KOPT-K1 (cell line): Measurements from ENCODE around the gene LRRC17.

Experiments used
- H3K27ac ChIP-seq: fragments of 200-600 bp; sonication (generic); 2 replicates; pipeline ENCODE4 v1.5.1; 2016; ENCODE audit warnings: antibody characterized with exemption, mild to moderate bottlenecking, low read depth, low read length; ENCODE audit not compliant: poor library complexity, severe bottlenecking
- H3K36me3 ChIP-seq: fragments of 200-600 bp; sonication (generic); 2 replicates; pipeline ENCODE4 v1.5.1; 2017; ENCODE audit warnings: antibody characterized with exemption, mild to moderate bottlenecking, low read length, moderate library complexity; ENCODE audit not compliant: insufficient read depth
- H3K9me3 ChIP-seq: fragments of 200-600 bp; sonication (generic); 2 replicates; pipeline ENCODE4 v1.5.1; 2017; ENCODE audit warnings: antibody characterized with exemption, low read length, mild to moderate bottlenecking; ENCODE audit not compliant: insufficient read depth, poor library complexity, severe bottlenecking

LRRC17 gene, protein sequence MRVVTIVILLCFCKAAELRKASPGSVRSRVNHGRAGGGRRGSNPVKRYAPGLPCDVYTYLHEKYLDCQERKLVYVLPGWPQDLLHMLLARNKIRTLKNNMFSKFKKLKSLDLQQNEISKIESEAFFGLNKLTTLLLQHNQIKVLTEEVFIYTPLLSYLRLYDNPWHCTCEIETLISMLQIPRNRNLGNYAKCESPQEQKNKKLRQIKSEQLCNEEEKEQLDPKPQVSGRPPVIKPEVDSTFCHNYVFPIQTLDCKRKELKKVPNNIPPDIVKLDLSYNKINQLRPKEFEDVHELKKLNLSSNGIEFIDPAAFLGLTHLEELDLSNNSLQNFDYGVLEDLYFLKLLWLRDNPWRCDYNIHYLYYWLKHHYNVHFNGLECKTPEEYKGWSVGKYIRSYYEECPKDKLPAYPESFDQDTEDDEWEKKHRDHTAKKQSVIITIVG

DNA sequence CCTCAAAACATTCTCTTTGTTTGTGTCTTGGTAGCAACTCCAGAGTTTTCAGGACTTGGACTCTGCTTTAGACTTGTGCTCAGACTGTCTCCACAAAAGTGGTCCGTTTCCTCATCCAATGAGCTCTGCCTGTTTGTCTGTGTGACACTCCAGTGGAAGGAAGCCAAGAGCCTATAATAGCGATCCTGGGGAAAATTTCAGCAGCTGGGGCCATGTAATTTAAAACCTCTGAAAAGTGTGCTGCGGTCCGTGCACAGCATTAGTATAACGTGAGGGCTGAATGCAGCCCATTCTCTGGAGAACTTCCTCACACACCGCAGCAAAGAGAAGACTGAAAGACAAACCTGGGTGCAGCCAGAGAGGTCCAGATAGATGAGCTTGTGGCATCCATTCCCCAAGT is at the start of gene LRRC17:
TSS of gene LRRC17 (plus strand) at position 259 of the 400 bp plus-strand sequence. CDS start 20,914 bp downstream, outside the sequence.
- Histone ChIP-seq H3K36me3 (no peaks in the 10 kb centered on the region), H3K27ac (no peak within 1 kb of the TSS), H3K9me3 (peaks cover 9% of the 10 kb centered on the region)

DNA sequence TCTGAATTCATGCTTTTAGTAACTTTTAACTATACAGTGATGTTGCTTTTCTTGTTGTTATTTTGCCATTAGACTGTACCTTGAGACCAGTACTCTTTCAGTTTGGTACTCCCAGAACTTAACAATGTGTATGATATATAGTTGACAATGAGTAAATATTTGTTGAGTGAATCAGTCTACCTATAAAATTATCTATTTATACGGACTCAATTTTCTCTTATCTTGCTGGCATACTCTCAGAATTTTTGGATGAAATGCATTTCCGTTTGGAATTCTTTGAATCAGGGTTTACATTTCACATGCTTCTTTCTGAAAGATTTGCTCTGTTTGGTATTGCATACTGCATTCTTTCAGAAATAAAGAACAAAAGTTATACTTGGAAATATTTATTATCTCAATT is 47.8 kb upstream of the LRRC17 start:
- Histone ChIP-seq H3K36me3 (no peaks in the 10 kb centered on the region), H3K27ac (no peak overlapping the region)

DNA sequence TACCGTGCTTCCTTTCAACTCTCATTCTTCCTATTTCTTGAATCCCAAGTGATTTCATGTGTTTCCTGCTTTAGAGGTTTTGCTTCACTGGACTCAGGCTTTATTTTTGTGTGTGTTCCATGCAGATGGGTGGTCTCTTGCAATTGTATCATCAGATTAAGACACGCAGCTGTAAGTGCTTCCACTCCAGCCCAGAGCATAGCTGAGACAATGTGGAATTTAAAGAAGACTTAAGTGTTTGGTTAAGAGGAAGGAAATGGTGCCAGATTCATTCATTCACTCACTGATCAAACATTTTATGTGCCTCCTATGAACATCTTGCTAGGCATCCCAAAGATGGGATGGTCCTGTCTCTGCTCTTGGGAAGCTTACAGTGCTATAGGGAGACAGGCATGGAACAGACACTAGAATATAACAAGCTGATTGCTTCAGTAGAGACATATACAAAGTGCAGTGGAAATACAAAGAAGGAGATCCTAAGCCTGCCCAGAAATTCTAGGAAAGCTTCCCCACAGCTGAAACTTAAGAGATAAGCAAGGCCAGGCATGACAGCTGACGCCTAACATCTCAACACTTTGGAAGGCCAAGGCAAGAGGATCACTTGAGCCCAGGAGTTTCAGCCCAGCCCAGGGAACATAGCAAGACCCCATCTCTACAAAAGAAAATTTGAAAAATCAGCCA is 46.1 kb upstream of the LRRC17 start:
- no peak overlapping the region for H3K27ac ChIP-seq
- H3K9me3 ChIP-seq: no peaks in the 10 kb centered on the region
- H3K36me3 ChIP-seq: no peaks in the 10 kb centered on the region

More for the DNA sequence above, 47.8 kb upstream of the LRRC17 start:
- H3K9me3 ChIP-seq: no peaks in the 10 kb centered on the region

DNA sequence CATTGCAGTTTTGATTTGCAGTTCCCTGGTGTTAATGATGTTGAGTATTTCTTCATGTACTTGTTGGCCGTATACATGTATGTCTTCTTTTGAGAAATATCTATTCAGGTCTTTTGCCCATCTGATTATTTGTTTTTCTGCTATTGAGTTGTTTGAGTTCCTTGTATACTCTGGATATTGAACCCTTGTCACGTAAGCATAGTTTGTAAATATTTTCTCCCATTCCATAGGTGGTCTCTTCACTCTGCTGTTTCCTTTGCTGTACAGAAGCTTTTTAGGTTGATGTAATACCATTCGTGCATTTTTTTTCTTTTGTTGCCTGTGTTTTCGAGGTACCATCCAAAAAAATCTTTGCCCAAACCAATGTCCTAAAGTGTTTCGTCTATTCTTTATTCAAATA is 43.6 kb upstream of the LRRC17 start:
- Histone ChIP-seq H3K36me3 (no peaks in the 10 kb centered on the region), H3K9me3 (no peaks in the 10 kb centered on the region), H3K27ac (no peak overlapping the region)

DNA sequence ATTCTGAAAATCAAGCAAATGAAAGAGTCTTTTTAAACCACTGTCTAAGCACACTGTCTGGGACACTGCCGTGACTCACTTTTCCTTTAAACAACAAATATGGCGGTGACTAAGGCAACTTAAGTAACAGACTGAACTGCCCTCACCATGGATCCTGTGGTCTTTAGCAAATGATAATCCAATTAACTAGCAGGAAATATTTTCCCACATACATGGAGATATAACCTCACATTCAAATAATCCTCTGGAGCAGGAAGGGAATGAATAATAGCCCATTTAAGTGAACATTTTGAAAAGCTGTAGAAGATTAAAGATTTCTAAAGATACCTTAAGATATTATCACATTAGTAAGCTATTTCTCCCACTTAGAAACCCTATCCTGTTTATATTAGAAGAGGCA is 40.3 kb upstream of the LRRC17 start:
- Histone ChIP-seq H3K9me3 (no peaks in the 10 kb centered on the region), H3K27ac (no peak overlapping the region), H3K36me3 (no peaks in the 10 kb centered on the region)

DNA sequence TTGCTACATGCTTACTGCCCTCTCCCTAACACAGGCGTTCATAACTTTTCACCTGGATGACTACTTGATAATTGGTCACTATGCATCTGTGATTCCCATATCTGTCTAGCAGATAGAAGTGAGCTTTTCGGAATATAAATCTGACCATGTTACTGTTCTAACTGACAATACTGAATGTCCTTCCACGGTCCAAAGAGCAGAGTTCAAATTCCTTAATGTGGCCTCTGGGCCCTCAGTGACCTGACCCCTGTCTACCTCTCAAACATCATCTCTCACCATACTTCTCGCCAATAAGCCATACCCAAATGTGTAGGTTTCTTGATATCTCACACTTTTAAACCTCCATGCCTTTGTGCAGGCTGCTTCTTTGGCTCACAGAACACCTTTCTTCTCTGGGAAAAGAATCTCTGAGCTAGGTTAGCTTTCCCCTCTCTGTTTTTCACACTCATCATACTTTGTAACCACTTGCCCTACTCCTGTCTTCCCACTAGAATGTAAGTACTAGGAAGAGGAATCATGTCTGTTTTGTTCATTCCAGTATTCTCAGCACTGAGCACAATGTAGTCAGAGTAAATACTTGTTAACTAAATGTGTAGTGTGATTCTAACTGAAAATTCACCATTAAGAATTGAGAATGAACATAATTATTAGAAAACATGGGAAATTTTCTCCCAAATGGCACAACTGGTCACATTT is 39.2 kb upstream of the LRRC17 start:
- Histone ChIP-seq H3K27ac (no peak overlapping the region), H3K9me3 (no peaks in the 10 kb centered on the region), H3K36me3 (no peaks in the 10 kb centered on the region)

DNA sequence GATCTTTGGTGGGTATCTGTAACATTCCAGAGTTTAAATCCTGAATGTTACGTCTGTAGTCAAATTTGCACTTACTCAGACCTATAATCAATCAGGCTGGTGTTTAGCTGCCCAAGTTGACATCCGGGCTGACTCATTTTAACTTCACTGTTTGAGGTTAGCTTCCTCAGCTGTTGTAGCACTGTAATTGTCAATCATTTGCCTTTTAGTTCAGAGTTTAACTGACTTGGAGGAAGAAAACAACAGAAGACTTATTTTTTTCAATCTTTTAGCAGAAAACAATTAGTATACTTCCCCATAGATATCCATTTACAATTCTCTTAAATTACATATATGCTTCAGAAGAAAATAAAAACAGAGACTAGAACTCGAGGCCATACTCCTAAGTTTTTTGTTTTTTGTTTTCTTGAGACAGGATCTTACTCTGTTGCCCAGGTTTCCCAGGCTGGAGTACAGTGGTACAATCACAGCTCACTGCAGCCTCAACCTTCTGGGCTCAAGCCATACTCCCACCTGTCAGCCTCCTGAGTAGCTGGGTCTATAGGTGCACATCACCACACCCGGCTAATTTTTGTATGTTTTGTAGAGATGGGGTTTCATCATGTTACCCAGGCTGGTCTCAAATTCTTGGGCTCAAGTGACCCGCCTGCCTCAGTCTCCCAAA is 38.5 kb upstream of the LRRC17 start:
- Histone ChIP-seq H3K9me3 (no peaks in the 10 kb centered on the region), H3K36me3 (no peaks in the 10 kb centered on the region), H3K27ac (no peak overlapping the region)

DNA sequence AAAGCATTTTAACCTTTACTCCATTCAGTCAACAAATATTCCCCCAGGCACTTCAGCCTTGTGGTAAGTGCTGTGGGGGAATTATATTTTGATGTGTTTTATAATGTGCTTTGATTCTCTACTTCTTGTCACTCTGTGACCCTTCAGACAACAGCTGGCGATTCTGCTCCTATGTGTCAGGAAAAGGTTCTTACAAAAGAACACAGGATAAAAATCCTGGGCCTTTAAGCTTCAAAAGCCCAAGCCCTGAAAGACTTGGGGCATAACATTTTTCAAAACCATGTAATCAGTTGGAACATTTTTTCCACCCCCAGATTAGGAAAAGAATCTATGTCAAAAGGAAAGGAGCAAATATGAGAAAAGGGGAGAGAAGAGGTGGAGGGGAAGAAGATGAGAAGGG is 37.8 kb upstream of the LRRC17 start:
- H3K27ac ChIP-seq: no peak overlapping the region
- no peaks in the 10 kb centered on the region for H3K9me3 ChIP-seq
- H3K36me3 ChIP-seq: no peaks in the 10 kb centered on the region

DNA sequence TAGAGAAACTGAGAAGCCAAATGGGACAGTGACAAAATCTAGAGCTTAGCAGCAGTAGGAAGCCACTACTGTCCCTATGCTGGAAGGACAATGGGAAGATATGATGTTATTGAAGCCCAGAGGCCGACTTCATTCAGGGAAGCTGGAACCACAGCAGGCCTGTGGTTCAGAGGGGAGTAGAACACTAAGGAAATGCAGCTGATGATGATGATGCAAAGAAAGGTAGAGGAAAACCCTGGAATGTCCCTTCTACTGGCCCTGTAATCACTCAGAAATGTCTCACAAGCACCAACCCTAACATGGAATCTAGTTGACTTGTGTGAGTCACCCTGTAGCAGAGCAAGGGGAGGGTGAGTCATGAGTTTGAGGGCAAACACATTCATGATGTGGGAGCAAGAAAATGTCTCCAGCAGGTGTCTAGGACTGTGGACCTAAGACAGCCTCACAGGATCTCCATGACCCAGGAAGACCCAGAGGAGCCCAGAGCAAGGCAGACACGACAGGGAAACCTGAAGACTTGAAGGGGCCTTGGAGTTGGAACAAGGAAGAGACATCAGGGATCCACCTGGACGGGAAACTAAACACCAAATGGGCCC is 37.0 kb upstream of the LRRC17 start:
- no peak overlapping the region for H3K27ac ChIP-seq
- no peaks in the 10 kb centered on the region for H3K9me3 ChIP-seq
- no peaks in the 10 kb centered on the region for H3K36me3 ChIP-seq

DNA sequence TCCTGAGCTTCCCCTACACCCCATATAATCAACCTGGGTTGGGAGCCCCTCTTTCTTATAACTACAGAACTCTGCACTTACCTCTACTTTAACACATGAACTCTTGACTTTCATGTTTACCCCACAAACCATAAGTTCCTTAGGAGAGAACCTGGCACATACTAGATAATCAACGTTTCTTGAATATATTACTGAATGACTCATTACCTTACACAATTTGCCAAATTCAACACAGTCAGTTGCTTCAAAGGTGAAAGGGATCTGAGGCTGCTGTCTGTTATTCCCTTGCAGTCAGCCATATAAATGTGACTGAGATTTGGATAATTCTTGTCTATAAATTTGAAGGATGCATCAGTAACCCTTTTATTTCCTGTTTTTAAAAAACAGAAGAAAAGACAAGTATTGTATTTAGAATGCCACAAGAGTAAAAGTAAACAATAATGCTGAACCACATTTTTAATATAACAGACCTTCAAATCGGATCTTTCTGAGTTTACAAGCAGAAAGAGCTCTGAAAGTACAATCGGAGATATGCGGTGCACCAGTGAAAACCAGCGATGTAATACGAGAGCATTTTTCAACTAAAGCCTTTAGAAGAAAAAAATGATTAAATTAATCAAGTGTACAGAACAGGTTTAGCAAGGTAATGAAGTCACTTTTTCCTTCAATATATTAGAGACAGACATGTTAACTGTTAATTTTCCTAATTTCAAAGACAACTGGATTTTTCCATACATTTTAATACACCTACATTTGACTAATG is 29.5 kb upstream of the LRRC17 start:
- Histone ChIP-seq H3K9me3 (no peaks in the 10 kb centered on the region), H3K27ac (no peak overlapping the region), H3K36me3 (no peaks in the 10 kb centered on the region)

DNA sequence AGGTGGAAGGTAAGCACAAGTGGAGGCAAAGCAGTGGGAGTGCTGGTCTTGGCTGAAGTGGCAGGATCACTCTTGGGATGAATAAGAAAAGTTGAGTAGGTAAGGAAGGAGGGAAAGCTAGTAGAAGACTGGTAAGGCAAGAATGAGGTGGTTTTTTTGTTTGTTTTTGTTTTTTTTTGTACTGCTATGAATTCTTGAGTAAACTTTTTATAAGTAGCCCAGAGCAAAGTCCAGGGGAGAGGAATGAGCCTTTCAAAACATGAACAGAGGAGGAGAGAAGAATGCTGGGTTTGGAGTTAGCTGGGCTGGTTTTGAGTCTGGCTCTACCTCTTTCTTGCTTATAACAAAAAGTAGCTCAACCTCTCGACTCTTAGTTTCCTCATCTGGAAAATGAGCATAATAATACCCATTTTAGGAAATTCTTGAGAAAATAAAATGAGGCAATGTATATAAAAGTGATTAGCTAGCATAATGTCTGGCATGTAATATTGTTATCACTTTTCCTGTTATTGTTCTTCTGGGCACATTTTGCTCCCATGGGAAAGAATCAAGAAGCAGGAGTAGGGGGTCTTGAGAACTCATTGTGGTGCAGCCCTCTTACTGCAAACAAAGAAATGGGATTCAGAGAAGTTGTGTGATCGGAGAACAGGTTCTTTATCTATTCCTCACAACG is 24.1 kb upstream of the LRRC17 start:
- no peak overlapping the region for H3K27ac ChIP-seq
- no peaks in the 10 kb centered on the region for H3K9me3 ChIP-seq
- H3K36me3 ChIP-seq: no peaks in the 10 kb centered on the region

DNA sequence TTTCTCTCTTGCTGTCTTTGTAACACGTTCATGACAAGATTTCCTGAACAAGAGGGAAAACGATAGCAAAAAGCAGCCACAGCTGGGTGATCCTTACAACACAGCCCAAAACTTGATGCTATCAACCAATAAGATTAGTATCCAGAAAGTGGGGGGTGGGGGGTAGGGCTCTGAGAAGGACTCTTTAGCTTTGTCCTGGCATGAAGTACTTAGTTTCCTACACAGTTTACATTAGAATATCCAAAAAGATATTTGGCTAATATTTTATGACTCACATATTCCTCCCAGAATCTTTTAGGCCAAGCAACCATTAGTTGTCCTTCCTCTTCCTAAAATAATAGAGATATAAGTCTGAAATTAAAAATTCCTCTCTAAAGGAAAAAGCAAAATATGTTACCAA is 22.9 kb upstream of the LRRC17 start:
- Histone ChIP-seq H3K9me3 (no peaks in the 10 kb centered on the region), H3K36me3 (no peaks in the 10 kb centered on the region), H3K27ac (no peak overlapping the region)

DNA sequence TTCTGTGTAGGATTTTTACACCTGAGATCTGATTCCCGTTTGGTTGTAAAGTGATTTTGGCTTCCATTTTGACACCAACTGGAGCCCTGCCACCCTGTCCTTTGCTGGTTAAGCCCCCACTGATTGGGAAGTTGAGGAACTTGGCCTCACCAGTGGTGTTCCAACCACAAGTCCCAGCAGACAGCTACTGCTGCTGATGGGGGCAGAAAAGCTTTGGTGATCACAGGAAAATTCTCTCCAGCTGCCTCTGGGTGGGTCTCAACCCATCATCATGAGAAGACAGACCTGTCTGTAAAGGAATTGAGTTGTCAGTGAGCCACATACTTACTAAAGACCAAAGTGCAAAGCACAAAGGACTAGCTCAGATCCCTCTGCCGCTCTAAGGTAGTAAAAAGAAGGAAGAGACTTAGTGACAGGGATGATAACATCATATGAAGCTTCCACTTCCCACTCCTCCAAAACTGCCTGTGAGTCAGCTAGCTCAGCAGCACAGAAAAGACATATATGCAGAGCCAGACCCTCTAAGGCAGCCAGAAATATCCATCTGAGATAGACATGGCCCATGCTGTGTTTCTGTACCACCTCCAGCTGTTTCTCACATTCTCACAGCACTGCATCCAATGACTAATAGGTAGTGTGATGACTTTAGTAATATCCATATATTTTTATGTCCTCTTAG is 22.4 kb upstream of the LRRC17 start:
- Histone ChIP-seq H3K36me3 (no peaks in the 10 kb centered on the region), H3K27ac (no peak overlapping the region)

More for the DNA sequence above, 22.4 kb upstream of the LRRC17 start:
- H3K9me3 ChIP-seq: no peaks in the 10 kb centered on the region
